Measurements from ENCODE around the gene CCNT2.

- TF ChIP-seq CHD2 (IDR thresholded peaks at IDR 0.05; ENCODE audit: low read length, partially characterized antibody) (no peak), CTCF (IDR thresholded peaks at IDR 0.05) (no peak), ZBTB33 (IDR thresholded peaks at IDR 0.05; ENCODE audit: borderline replicate concordance, low read depth) (no peak), GABPA (IDR thresholded peaks at IDR 0.05; ENCODE audit: low read depth) (no peak), SIN3A (IDR thresholded peaks at IDR 0.05; ENCODE audit: borderline replicate concordance, low read depth, low read length) (no peak), TEAD4 (IDR thresholded peaks at IDR 0.05; ENCODE audit: borderline replicate concordance, insufficient read depth) (no peak), MAX (IDR thresholded peaks at IDR 0.05; ENCODE audit: low read depth) (no peak), RAD21 (IDR thresholded peaks at IDR 0.05; ENCODE audit: low read length) (no peak), EZH2phosphoT487 (IDR thresholded peaks at IDR 0.05; ENCODE audit: borderline replicate concordance, low read depth) (no peak), RCOR1 (IDR thresholded peaks at IDR 0.05; ENCODE audit: low read length) (no peak)
Observed at GRCh38 chr2:134943540-134943939, 24.9 kb downstream of the CCNT2 start.
